ENCODE measurements around the gene RBM28.

DNA sequence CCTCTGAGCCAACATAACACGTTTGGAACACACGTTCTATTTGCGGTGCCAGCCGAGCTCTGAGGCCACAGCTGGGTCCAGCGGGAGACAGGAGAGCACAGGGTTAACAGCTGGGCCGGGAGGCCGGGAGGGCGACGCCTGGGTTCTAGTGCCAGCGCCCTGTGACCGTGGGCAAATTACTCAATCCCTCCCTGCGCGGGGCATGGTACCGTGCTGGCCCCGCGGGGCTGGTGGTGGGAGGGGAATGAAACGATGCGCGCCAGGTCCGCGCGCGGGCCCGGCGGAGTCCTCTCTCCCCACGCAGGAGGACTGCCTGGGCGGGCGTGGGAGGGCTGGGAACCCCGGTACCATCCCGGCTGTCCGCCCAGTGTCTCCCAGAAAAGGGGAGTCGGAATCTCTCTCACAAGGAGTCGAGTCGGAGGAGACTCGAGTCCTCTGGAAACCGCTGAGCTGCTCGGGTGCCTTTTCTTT lies 72.2 kb downstream of the RBM28 start:
- TF ChIP-seq, protein P1, sequence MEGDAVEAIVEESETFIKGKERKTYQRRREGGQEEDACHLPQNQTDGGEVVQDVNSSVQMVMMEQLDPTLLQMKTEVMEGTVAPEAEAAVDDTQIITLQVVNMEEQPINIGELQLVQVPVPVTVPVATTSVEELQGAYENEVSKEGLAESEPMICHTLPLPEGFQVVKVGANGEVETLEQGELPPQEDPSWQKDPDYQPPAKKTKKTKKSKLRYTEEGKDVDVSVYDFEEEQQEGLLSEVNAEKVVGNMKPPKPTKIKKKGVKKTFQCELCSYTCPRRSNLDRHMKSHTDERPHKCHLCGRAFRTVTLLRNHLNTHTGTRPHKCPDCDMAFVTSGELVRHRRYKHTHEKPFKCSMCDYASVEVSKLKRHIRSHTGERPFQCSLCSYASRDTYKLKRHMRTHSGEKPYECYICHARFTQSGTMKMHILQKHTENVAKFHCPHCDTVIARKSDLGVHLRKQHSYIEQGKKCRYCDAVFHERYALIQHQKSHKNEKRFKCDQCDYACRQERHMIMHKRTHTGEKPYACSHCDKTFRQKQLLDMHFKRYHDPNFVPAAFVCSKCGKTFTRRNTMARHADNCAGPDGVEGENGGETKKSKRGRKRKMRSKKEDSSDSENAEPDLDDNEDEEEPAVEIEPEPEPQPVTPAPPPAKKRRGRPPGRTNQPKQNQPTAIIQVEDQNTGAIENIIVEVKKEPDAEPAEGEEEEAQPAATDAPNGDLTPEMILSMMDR (IDR thresholded peaks at IDR 0.05) = no peak
- TF ChIP-seq POLR2A (IDR thresholded peaks at IDR 0.05) (no peak), POLR2AphosphoS5 (IDR thresholded peaks at IDR 0.05) (no peak)
